NK-92 treated with Interleukin-12 subunit alpha and Interleukin-12 subunit beta, amount 100 ng/mL, for 24 hours (cell line): ENCODE measurements around the gene ABHD4.
"Not testable (repeated sequence)": the region's sequence is repeated elsewhere in the genome, so short reads cannot be mapped to it uniquely, and the experiment has no call there.

Experiments
- DNase-seq: peaks from one replicate; lab custom pipeline; 2025; lab: John Stamatoyannopoulos, UW

The ABHD4 gene

DNA sequence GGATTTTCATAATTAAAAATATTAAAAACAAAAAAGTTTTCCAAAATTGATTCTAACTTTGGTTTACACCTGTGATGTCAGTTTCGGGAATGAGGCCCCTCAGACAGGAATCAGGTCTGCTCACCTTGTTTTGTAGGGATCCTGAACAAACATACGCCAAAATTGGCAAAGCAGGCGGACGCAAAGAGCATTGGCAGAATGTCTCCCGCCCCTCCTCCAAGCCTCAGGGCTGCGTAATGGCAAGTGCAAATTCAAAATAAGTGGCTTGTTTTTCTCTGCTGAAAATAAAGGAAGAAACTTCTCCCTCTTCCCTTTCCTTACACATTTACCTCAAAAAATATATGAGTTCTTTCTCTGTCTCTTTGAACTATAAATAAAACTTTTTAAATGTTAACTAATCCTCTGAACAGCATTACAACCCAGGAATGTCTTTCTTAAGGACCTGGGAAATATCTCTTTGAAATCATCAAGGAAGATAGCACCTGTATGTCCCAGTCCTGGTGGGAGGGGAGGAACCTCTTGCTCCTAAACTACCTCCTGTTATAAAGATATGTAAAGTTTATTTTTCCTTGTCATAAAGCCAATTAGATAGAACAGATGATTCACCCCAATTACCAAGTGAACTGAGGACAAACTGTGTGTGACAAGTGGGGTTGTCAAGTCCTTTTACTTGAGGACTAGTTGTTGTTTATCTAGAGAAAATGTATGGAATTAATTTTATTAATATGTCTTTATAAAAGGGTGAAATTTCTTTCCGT lies 29.6 kb downstream of the ABHD4 start:
- DNase-seq: no peak

DNA sequence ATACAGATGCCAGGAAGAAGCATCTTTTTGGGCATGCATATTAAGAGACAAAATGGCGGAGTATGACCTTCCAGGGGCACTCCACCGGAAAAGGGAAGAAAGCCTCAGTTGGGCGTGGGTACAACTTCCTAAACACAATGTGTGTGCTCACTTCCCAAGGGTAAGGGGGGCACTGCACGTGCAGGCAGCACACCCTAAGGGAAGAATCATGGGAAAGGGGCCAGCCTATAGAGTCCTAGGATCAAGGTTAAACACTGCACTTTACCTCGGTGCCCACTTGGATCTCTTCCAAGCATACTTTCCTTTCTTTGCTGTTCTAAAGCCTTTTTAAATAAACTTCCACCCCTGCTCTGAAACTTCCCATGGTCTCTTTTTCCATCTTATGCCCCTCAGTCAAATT lies 31.3 kb downstream of the ABHD4 start:
- DNase-seq: no peak

DNA sequence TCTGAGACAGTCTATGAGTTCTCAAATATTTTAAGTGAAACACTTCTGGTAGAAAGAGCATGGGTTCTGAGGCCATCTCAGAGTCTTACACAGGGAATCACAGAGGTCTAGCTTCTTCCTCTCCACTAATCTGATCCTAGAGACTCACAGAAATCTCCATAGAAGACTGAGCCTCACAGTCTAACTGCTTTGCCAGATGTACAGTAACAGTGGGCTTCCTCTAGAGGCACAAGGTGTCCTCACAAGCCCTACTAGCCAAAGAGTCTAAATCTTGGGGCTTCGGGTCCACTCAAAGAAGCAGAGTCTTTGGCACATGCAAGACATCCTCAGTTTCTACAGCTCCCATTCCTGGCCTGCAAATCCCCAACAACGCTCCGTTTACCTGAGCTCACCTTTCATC lies 32.0 kb downstream of the ABHD4 start:
- DNase-seq: no peak

DNA sequence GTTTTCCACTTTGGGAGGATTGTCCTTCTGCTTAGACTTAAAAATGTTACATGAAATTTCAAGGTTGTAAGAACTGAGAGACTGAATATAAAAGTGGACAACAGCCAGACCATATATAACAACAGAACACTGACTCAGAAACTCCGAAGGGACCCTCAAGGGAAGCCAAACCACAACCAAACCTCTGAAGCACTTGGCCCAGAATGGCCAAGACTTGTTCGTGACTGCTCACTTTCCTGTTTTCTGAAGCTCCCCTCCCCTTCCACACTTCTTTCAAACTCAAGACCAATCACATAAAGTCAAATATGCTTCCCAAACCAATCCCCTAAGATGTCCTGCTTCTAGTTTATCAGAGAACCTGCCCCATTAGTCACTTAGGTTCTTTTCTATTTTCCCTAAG lies 32.4 kb downstream of the ABHD4 start:
- DNase-seq: no peak

DNA sequence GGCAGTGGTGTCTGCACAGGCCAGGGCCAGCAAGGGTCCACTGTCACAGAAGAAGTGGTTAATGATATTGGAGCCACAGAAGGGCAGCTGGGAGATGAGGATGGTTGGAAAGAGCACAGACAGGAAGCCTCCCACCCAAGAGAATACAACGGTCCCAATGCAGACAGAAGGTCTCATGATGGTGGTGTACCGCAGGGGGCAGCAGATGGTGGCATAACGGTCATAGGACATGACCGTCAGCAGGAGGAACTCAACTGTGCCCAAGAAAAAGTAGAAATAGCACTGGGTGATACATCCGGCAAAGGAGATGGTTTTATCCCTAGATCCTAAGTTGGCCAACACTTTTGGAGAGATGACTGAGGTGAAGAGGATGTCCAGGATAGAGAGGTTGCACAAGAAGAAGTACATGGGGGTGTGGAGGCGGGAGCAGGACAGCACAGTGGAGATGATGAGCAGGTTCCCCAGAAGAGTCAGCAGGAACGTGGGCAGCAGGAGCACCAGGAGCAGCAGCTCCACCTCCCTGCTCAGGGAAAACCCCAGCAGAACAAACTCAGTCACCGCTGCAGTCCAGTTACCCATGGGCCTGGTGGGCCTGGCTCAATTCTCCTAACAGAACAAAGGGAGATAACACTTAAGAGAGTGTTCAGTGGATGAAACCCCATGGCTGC lies 36.3 kb downstream of the ABHD4 start:
- no peak for DNase-seq

DNA sequence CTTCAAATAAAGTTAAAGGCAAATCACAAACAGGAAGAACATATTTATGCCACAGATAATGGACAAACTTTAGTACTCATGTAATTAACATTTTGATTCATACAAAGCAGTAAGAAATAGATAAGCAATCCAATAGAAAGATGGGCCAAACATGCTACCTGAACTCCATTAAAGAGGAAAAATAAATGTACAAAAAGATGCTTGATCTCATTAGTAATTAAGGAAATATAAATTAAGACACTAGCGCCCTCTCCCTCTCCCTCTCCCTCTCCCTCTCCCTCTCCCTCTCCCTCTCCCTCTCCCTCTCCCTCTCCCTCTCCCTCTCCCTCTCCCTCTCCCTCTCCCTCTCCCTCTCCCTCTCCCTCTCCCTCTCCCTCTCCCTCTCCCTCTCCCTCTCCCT lies 37.9 kb downstream of the ABHD4 start:
- not testable (repeated sequence) for DNase-seq

DNA sequence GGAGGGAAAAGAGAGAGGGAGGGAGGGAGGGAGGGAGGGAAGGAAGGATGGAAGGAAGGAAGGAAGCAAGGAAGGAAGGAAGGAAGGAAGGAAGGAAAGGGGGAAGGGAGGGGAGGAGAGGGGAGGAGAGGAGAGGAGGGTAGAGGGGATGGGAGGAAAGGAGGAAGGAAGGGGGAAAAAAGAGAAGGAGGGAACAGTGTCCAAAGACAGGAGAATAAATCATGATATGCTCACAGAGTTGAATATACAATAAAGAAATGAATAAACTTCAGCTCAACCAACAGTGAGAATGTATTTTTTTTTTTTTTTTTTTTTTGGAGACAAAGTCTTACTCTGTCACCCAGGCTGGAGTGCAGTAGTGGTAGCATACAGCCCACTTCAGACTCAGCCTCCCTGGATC lies 42.1 kb downstream of the ABHD4 start:
- no peak for DNase-seq

DNA sequence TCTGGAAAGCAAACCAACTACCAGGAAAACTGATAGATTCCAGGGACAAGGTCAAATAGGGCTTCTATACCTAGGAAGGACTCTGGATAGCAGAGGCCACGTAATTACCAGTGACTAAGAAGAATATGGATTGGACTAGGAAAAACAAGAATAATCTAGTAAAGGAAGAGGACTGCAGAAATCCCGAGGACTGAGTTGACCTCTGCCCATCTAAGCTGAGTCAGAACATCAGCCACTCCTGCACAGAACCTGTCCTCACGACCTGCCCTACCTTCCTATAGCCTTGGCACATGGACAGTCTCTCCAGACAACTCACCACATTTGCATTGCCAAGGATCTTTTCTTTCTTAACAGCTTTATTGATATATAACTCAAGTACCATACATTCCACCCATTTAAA lies 43.7 kb downstream of the ABHD4 start:
- DNase-seq: no peak

DNA sequence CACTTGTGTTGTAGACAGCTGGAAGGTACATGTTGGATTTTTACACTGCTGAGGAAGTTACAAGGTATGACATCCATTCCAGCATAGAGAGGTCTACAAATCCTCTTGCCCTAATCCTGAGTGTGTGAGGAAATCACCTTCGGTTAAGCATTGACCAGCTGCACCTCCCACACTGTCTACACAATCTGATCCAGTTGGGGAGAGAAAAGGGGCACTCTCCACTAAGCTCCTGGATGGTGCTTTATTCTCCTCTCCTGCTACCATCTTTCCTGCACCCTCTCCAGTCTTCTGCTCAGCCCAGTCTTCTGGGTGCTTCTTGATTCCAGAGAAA lies 46.2 kb downstream of the ABHD4 start, which contains the start of gene OR6J1:
Gene OR6J1 (minus strand): TSS at position 48 of the 331 bp plus-strand sequence. CDS start 9,541 bp downstream, outside the sequence.
- DNase-seq: no peak

DNA sequence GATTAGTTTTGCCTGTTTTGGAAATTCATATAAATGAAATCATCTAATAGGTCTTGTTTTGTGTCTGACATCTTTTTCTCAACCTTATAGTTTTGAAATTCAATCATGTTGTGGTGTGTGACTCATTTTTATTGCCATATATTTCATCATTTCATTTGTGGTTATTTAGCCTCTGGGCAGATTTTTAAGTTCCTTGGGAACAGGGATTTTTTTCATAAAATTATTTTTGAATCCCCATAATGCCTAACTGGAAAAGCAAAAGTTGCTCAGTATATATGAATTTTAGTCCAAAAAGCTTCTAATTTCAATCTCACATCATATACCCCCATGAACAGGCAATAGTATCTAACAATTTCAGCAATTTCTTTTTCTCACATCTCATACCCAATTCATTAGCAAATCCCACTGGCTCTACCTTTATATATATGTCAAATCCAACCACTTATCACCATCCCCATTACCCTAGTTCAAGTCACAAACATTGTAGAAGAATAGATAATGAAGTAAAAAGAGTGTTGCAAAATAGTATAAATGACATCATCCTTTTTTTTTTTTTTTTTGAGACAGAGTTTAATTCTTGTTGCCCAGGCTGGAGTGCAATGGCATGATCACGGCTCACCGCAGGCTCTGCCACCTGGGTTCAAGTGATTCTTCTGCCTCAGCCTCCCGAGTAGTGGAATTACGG lies 48.6 kb downstream of the ABHD4 start:
- no peak for DNase-seq

DNA sequence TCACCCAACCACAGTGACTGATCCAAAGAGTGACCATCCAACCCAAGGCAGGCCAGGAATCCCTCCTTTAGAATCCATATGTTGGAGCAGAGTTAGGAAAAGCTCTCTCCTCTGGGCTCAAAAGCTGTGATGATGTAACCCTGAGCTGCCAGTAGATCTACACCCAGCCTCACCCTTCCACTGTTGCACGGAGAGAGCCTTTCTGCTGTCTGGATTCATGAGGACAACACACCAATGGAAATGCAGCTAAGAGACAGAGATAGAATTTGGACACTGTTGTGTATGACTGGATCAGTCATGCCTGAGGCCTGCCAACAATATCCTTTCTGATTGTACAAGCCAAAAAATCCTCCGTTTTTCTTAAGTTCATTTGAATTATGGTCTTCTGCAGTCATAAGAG lies 50.4 kb downstream of the ABHD4 start:
- DNase-seq: no peak

DNA sequence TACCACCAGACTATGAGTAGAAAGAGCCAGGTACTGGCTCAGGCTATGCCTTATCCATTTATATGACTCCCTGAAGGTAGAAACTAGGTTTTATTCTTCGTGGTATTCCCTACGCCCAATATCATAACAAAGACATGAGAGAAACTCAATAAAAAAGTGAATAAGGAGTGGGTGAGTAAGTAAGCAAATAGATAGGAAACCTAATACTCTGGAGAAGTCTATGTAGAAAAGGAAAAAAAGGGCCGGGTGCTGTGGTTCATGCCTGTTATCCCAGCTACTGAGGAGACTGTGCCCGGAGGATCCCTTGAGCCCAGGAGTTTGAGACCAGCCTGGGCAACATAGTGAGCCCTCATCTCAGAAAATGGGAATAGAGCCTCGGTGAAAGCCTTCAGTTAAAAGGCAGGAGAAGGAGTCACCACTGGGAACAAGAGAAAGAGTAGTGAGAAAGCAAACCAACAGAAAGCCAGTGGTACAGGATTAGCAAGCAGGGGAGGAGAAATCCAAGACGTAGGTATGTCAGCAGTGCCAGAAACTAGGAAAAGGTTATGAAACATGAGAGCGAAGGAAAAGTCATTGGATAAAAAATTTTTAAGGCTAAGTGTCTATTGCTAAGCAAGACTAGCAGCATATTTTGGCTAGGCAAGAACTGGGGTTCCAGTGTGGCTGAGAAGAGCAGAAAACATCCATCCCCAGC lies 52.1 kb downstream of the ABHD4 start:
- DNase-seq: no peak

DNA sequence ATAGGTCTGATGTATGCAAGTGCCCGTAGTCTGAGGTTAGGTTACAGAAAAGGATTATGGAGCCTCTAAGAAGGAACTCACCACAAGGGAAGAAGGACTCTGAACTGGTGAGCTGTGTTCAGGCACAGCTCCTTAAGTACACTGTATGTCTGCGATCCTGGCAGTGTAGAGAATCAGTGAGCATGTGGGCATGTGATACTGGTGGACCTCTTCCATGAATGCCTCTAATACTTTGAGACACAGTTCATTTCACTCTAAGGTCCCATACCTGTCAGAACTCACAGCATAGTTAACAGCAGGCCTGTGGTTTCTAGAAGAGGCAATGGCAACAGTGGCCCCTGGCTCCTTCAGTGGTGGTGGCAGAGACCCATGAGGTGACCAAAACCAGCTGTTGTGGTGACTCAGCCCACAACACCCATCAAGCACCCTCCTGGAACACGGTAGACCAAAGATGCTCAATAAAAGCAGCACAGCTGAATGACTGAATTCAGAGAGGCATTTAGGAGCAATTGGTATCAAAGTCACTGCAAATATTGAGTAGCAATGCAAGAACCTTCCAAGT lies 52.9 kb downstream of the ABHD4 start:
- DNase-seq: peak; percentile 72

DNA sequence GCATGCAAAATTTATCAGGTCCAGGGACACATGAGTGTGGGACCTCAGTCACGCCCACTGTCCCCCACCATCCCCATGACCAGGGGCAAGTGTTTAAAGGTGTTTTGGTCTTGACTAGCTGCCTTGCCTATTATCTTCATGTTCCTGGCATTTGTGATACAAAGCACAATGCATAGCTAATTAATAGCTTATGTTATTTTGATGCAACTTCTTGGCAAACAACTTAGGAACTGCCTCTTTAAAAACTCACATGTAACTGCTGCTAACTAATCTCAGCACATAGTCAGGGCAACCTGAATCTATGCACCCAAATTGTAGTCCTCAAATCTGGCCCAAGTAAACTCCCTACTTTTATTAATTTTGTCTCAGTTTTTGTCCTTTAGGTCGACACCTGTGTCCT lies 53.5 kb downstream of the ABHD4 start:
- no peak for DNase-seq

DNA sequence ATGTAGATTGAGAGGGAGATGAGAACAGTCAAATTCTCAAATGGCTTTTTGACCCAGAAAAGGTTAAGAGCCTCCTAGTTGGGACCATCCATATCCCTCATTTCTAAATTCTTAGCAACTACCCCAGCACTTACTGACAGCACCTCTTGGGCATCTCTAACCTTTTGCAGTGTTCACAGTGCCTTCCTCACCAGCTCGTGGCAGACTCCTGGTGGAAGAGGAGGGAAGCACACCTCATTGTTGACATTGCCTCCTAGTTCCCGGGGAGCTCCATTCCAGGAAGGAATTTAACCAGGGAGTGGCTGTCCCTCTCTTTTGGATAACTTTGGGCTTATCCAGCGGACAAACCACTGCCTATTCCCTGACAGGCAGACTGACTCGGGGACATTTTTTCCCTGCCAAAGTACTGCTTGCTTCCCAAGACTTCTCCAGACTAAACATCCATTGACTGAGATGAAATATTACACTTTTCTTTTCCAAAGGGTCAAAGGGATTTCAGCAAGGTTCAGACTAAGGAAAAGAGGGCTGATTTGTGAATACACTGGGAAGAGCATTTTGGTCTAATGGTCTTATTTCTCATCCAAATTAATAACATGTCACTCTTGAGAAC lies 55.0 kb downstream of the ABHD4 start:
- DNase-seq: peak; percentile 36

DNA sequence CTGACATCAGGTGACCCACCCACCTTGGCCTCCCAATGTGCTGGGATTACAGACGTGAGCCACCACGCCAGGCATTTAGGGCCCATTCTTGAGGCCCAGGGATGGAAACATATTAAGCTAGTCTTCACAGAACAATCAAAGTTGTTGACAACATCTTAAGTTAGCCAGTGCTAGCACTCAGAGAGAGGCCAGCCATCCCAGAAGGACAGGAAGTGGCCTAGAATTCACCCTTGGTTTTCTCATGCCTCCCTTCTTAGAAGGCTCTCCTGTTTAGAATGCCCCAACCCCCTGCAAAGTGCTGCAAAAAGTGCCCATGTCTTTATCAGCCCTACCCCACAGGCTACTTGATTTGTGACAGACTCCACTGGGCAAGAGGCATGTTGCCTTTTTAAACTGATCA lies 58.1 kb downstream of the ABHD4 start:
- DNase-seq: no peak

DNA sequence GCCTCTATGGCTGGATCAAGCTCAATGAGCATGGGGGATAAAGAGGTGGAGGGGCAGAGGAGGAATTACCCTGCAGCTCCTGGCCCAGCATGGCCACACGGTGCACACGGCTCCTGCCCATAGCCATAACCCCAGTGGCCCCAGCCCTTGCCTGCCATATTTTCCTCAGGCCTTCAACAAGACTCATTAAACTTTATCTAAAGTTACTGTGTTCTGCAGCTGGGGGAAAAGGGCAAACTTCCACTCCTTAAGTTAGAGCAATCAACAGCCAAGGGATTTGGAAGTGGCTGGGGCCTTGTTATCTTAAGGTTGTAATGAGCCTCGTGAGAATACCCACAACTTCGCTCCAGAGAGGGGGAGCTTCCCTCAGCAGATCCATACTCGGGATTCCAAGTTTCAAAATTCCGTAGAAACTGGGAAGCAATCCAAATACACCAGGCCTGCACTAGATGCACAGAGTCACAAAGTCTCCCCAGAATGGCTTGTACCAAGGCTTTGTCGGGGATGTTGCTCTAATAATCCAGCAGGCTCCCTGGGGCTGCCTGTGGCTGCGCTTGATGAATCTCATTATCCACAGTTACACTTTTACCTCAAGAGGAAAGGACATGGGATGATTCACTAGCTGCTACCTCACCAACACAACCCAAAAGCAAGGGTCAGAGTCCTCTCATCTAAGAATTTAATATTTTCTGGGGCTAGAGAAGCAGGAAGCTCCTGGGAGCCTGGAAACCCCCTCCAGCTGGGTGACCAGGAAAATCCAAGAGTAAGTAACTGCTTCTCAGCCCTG lies 59.0 kb downstream of the ABHD4 start:
- DNase-seq: no peak

DNA sequence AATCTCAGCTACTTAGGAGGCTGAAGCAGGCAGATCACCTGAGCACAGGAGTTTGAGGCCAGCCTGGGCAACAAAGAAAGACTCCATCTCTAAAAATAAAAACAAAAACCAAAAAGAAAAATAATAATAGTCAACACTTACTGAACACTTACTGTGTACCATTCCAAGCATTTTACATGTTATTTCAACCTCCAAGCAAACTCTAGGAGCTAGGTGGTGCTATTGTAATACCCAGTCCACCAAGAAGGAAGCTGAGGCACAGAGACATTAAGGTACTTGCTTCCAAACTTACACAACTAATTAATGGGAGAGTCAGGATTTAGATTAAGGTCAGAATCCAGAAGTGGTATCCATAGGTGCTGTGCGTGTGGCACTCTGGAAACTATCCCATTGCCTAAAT lies 59.8 kb downstream of the ABHD4 start:
- DNase-seq: no peak

DNA sequence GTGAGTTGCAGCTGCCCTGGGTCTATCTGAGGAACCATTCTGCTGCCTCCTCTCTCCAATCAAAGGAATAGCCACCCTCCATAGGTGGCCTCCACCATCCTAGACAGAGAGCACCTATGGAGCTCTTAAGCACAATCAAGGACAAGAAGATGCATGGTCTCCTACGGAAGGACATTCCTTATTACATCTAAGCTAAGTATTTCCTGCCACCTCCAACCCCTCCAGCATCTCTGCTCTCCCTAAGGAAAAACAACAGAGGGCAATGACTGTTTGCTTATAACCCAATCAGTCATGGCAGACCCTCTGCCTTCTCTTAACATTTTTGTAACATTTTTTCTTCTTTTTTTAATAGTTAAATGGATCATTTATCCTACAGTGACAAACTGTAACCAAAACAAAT lies 60.8 kb downstream of the ABHD4 start:
- DNase-seq: no peak

DNA sequence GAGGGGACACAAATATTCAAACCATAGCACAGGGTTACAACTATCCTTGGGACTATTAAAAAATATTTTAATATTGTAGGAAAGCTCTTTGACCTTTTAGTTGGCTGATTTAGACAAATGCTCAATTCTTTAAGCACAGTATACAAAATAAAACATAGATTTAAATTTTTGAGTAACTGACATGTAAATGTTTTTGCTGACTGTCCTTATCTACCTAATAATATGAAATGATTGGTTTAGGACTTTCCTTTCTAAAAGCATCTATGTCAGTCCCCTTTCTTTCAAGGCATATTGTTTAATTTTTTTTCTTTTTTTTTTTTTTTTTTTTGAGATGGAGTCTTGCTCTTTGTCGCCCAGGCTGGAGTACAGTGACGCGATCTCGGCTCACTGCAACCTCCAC lies 62.6 kb downstream of the ABHD4 start:
- DNase-seq: no peak
